ENCODE results near the gene PCAT7.

GRCh38 chr9:94600258-94600657, 45.4 kb downstream of the PCAT7 start:
- TF ChIP-seq CTCF (IDR thresholded peaks at IDR 0.05; ENCODE audit: extremely low read depth in 1 of 2, insufficient read depth in 1 of 2, low read depth in 1 of 2, low read length in 2 of 2) (no peak), MAX (IDR thresholded peaks at IDR 0.05; ENCODE audit: insufficient read depth, insufficient read length) (no peak), POLR2A (IDR thresholded peaks at IDR 0.05; ENCODE audit: low read depth, low read length) (no peak)
